HPDE6-E6E7 (cell line): ENCODE results near the gene HPN.
A peak's percentile ranks its signal among the peaks of the same experiment; 100 is the strongest.
"Not testable (repeated sequence)": the region's sequence is repeated elsewhere in the genome, so short reads cannot be mapped to it uniquely, and the experiment has no call there.

Source experiments
- DNase-seq: peaks from one replicate; pipeline ENCODE4 v3.0.0; 2011; ENCODE audit warnings: missing footprints; ENCODE audit errors: extremely low spot score

HPN gene

GRCh38 chr19:35041548-35042055 lies at the start of gene HPN:
Gene HPN (plus strand): TSS chr19:35041721. CDS start chr19:35042507, 786 bp downstream.
- DNase-seq, result no peak

- DNase-seq, result not testable (repeated sequence)
Observed at GRCh38 chr19:34992582-34992981, 48.9 kb upstream of the HPN start.

- no peak for DNase-seq
Observed at GRCh38 chr19:34994286-34994642, 47.3 kb upstream of the HPN start.

GRCh38 chr19:34994643-34995541 lies 46.6 kb upstream of the HPN start:
- DNase-seq, result no peak

GRCh38 chr19:34995551-34995950 lies 46.0 kb upstream of the HPN start:
- no peak for DNase-seq

- no peak for DNase-seq
Observed at GRCh38 chr19:34997071-34997617, 44.4 kb upstream of the HPN start.

- DNase-seq, result not testable (repeated sequence)
Observed at GRCh38 chr19:34998224-34998623, 43.3 kb upstream of the HPN start.

- DNase-seq, result no peak
Observed at GRCh38 chr19:34998777-34999497, 42.6 kb upstream of the HPN start.

GRCh38 chr19:34999498-35000337 lies 41.8 kb upstream of the HPN start, which contains the start of gene GRAMD1A:
Gene GRAMD1A (plus strand): TSS chr19:35000323. CDS start chr19:35000479, 156 bp downstream.
- peak; percentile 93 for DNase-seq

- no peak for DNase-seq
Observed at GRCh38 chr19:35000338-35000646, 41.2 kb upstream of the HPN start.

- DNase-seq, result no peak
Observed at GRCh38 chr19:35000647-35001501, 40.6 kb upstream of the HPN start.

GRCh38 chr19:35002037-35002535 lies 39.4 kb upstream of the HPN start:
- no peak for DNase-seq

GRCh38 chr19:35004517-35005255 lies 36.8 kb upstream of the HPN start:
- no peak for DNase-seq

- no peak for DNase-seq
Observed at GRCh38 chr19:35005256-35005977, 36.1 kb upstream of the HPN start.

- not testable (repeated sequence) for DNase-seq
Observed at GRCh38 chr19:35006007-35006341, 35.5 kb upstream of the HPN start.

- DNase-seq, result peak; percentile 45
Observed at GRCh38 chr19:35006342-35006998, 35.1 kb upstream of the HPN start.

GRCh38 chr19:35006999-35007365 lies 34.5 kb upstream of the HPN start:
- DNase-seq, result no peak

GRCh38 chr19:35007427-35007826 lies 34.1 kb upstream of the HPN start:
- not testable (repeated sequence) for DNase-seq

- no peak for DNase-seq
Observed at GRCh38 chr19:35008891-35009341, 32.6 kb upstream of the HPN start.
